B cell (primary cell): ENCODE data around the gene THY1. TPM values are rescaled to one million over a fixed set of nuclear protein-coding genes. Genes with fewer than 3 reads are reported as not detected.

Experiments used
- ATAC-seq: fragments of 200-7000 bp; cut with Tn5 transposase; one replicate; pipeline ENCODE4 v1.10.0; 2021; ENCODE audit warnings: low read depth, mild to moderate bottlenecking, moderate number of reproducible peaks, moderate library complexity
- CTCF ChIA-PET: fragments of 350-600 bp; sonication (Branson Sonifier 250); formaldehyde crosslinking; loops from one replicate; lab custom pipeline; 2021; ENCODE audit warnings: antibody characterized with exemption, inconsistent platforms; lab: Charles Lee
- POLR2A ChIA-PET: fragments of 350-600 bp; sonication (Branson Sonifier 250); formaldehyde crosslinking; loops from one replicate; lab custom pipeline; 2021; ENCODE audit warnings: antibody characterized with exemption; lab: Charles Lee
- DNase-seq: peaks from one replicate; pipeline ENCODE4 v3.0.0; 2013
- H2AFZ ChIP-seq: 2 replicates; pipeline ENCODE4 v1.6.1; 2012; ENCODE audit warnings: mild to moderate bottlenecking, low read depth, low read length; ENCODE audit not compliant: insufficient read depth, poor library complexity, severe bottlenecking
- H3K27ac ChIP-seq, 2 donors: 1 replicate in 1 of 2; 2 replicates in 1 of 2; pipeline ENCODE4 v1.5.1; 2012 to 2013; ENCODE audit warnings: low read length in 2 of 2, mild to moderate bottlenecking in 2 of 2, moderate library complexity in 1 of 2
- H3K27me3 ChIP-seq, 4 experiments: fragments of 200-600 bp in 1 of 4; sonication (generic) in 1 of 4; replicated peaks in 1 of 4; 1 replicate in 2 of 4; 2 replicates in 2 of 4; pipeline versions ENCODE4 v1.6.1 to v1.7.0; 2013 to 2016; ENCODE audit warnings: low read length in 3 of 4, mild to moderate bottlenecking in 2 of 4, mixed read lengths in 1 of 4, moderate library complexity in 1 of 4; ENCODE audit not compliant: insufficient read depth in 4 of 4, control insufficient read depth in 3 of 4; ENCODE audit errors: control extremely low read depth in 1 of 4
- H3K36me3 ChIP-seq, 2 experiments: replicated peaks in 1 of 2; 1 replicate in 1 of 2; 2 replicates in 1 of 2; pipeline versions ENCODE4 v1.6.1 to v1.7.1; 2013; ENCODE audit warnings: low read length in 1 of 2; ENCODE audit not compliant: insufficient read depth in 2 of 2, control insufficient read depth in 1 of 2; ENCODE audit errors: control extremely low read depth in 1 of 2, extremely low read depth in 1 of 2
- H3K4me1 ChIP-seq, 2 donors: fragments of 200-600 bp in 1 of 2; sonication (generic) in 1 of 2; 1 replicate in 1 of 2; 2 replicates in 1 of 2; pipeline versions ENCODE4 v1.5.1 to v1.6.1; 2013 to 2017; ENCODE audit warnings: low read length in 2 of 2; ENCODE audit not compliant: control insufficient read depth in 2 of 2, insufficient read depth in 2 of 2
- H3K4me2 ChIP-seq: replicated peaks from 2 replicates; pipeline ENCODE3; 2012; ENCODE audit warnings: mild to moderate bottlenecking, low read depth, low read length; ENCODE audit not compliant: poor library complexity, severe bottlenecking
- H3K4me3 ChIP-seq, 5 experiments: fragments of 200-600 bp in 1 of 5; sonication (generic) in 1 of 5; 1 replicate in 3 of 5; 2 replicates in 2 of 5; pipeline versions ENCODE4 v1.5.1 to v1.7.0; 2011 to 2016; ENCODE audit warnings: low read length in 4 of 5, mild to moderate bottlenecking in 4 of 5, low read depth in 2 of 5, control low read depth in 1 of 5, moderate library complexity in 1 of 5; ENCODE audit not compliant: insufficient read depth in 1 of 5; ENCODE audit errors: control extremely low read depth in 1 of 5, extremely low read depth in 1 of 5
- H3K79me2 ChIP-seq: fragments of 200-600 bp; sonication (generic); one replicate; pipeline ENCODE4 v1.6.0; 2016; ENCODE audit warnings: low read length; ENCODE audit not compliant: control insufficient read depth, insufficient read depth
- H3K9ac ChIP-seq: fragments of 200-600 bp; sonication (generic); 2 replicates; pipeline ENCODE4 v1.6.1; 2017; ENCODE audit warnings: mild to moderate bottlenecking, low read length, moderate library complexity
- H3K9me3 ChIP-seq, 3 donors: one replicate each; pipeline versions ENCODE4 v1.6.1 to v1.7.1; 2013; ENCODE audit warnings: low read length in 2 of 3; ENCODE audit not compliant: control insufficient read depth in 2 of 3, insufficient read depth in 1 of 3; ENCODE audit errors: control extremely low read depth in 1 of 3
- H4K20me1 ChIP-seq: 2 replicates; pipeline ENCODE4 v1.6.0; 2012; ENCODE audit warnings: mild to moderate bottlenecking, low read length; ENCODE audit not compliant: insufficient read depth, control insufficient read depth, poor library complexity, severe bottlenecking
- H3K27ac Mint-ChIP-seq: one replicate; pipeline ENCODE4 v1.8.0; 2021; ENCODE audit warnings: mixed read lengths
- H3K27me3 Mint-ChIP-seq: one replicate; pipeline ENCODE4 v1.8.0; 2021; ENCODE audit warnings: mixed read lengths
- H3K4me1 Mint-ChIP-seq: one replicate; pipeline ENCODE4 v1.8.0; 2021; ENCODE audit warnings: mixed read lengths
- H3K4me3 Mint-ChIP-seq: one replicate; pipeline ENCODE4 v1.8.0; 2021; ENCODE audit warnings: mixed read lengths
- H3K9me3 Mint-ChIP-seq: one replicate; pipeline ENCODE4 v1.8.0; 2022; ENCODE audit warnings: mixed read lengths; ENCODE audit not compliant: insufficient read depth
- CTCF ChIP-seq: fragments of 200-600 bp; IDR thresholded peaks from one replicate; pipeline ENCODE4 v1.8.0; 2022; ENCODE audit warnings: antibody characterized with exemption, mild to moderate bottlenecking
- EZH2 ChIP-seq: IDR thresholded peaks from 2 replicates; pipeline ENCODE4 v1.6.1; 2012; ENCODE audit warnings: borderline replicate concordance, low read depth, mild to moderate bottlenecking, moderate library complexity, low read length; ENCODE audit not compliant: insufficient read depth, poor library complexity, severe bottlenecking
- WGBS: methylation state at CpG from one replicate; pipeline ENCODE4 v1.1.5; 2013; ENCODE audit warnings: missing lambda C conversion rate; ENCODE audit not compliant: insufficient coverage; 5-methylcytosine and 5-hydroxymethylcytosine counted together
- intact Hi-C: fragments of 100-400 bp; cut with micrococcal nuclease; formaldehyde crosslinking; loops from one replicate; pipeline ENCODE4 v1.10.0; 2022
- polyA plus RNA-seq: library from polyadenylated mRNA; depleted of rRNA; stranded (reverse); fragments of >200 nt; gene quantifications from 2 replicates; pipeline ENCODE4 v1.2.3, GENCODE V29; 2012
- total RNA-seq, 2 donors: library from RNA; stranded (reverse); fragments of 120-200 nt in 1 of 2; gene quantifications; 1 replicate in 1 of 2; 2 replicates in 1 of 2; pipeline versions ENCODE4 v1.2.3 to v1.2.4, GENCODE V29; 2013 to 2022

Gene THY1
- total and polyA plus RNA-seq, 2 donors (not counting 1 experiment from before 2014, with no cell fraction given) = not detected

GRCh38 chr11:119372260-119373058 is 50.5 kb downstream of the THY1 start:
- WGBS = 94% methylated on average over 26 of the region's 26 CpGs
- Histone ChIP-seq H3K9me3 (no peaks in the 10 kb centered on the region), H4K20me1 (no peaks in the 10 kb centered on the region), H3K36me3 (no peaks in the 10 kb centered on the region), H3K4me1 (no peaks in the 10 kb centered on the region), H3K79me2 (no peaks in the 10 kb centered on the region), H3K9ac (no peak overlapping the region), H3K27ac (no peak overlapping the region), H3K4me3 (no peak overlapping the region), H3K4me2 (no peak overlapping the region), H2AFZ (no peak overlapping the region), H3K27me3 (peaks cover 0 to 14% (median 5%) of the 10 kb centered on the region in 4 experiments)
- no peak for DNase-seq
- POLR2A ChIA-PET = interaction anchor here (0.6 kb wide), 1 partner anchor 1031 kb away, joined by 3 read pairs; no protein-coding TSS in a partner anchor
- intact Hi-C loops = no loop called here
- no peak overlapping the region for H3K4me3 Mint-ChIP-seq
- H3K27ac Mint-ChIP-seq = no peak overlapping the region
- peaks cover 27% of the 10 kb centered on the region for H3K27me3 Mint-ChIP-seq
- no peak for ATAC-seq
- no peak for TF ChIP-seq EZH2
- TF ChIP-seq CTCF = no peak
- H3K4me1 Mint-ChIP-seq = no peaks in the 10 kb centered on the region
- no peaks in the 10 kb centered on the region for H3K9me3 Mint-ChIP-seq
- CTCF ChIA-PET = interaction anchor here (5.5 kb wide), 1 partner anchor 16 kb away, joined by 46 read pairs; no protein-coding TSS in a partner anchor

GRCh38 chr11:119371778-119372182 is 51.2 kb downstream of the THY1 start:
- Mint-ChIP-seq H3K27me3 (peaks cover 34% of the 10 kb centered on the region), H3K27ac (no peak overlapping the region), H3K9me3 (no peaks in the 10 kb centered on the region), H3K4me3 (no peak overlapping the region), H3K4me1 (no peaks in the 10 kb centered on the region)
- 33% methylated on average over 2 of the region's 8 CpGs for WGBS
- intact Hi-C loops = no loop called here
- Histone ChIP-seq H3K9ac (no peak overlapping the region), H2AFZ (no peak overlapping the region), H3K27me3 (peaks cover 0 to 20% (median 5%) of the 10 kb centered on the region in 4 experiments), H3K27ac (no peak overlapping the region), H4K20me1 (no peaks in the 10 kb centered on the region), H3K9me3 (no peaks in the 10 kb centered on the region), H3K4me1 (no peaks in the 10 kb centered on the region), H3K4me2 (no peak overlapping the region), H3K4me3 (no peak overlapping the region), H3K36me3 (no peaks in the 10 kb centered on the region), H3K79me2 (no peaks in the 10 kb centered on the region)
- TF ChIP-seq EZH2 (no peak), CTCF (peak; percentile 13)
- POLR2A ChIA-PET = interaction anchor here (0.6 kb wide), 1 partner anchor 1030 kb away, joined by 3 read pairs; no protein-coding TSS in a partner anchor
- no peak for ATAC-seq
- no peak for DNase-seq
- CTCF ChIA-PET = interaction anchor here (5.5 kb wide), 1 partner anchor 15 kb away, joined by 46 read pairs; no protein-coding TSS in a partner anchor
